IPS DF 6.9 (cell line): ENCODE measurements around the gene CLCN5.

Source experiments
- DNase-seq: peaks from one replicate; pipeline ENCODE4 v3.0.0-alpha.2; 2013; ENCODE audit warnings: low read depth, low spot score
- H3K27ac ChIP-seq: one replicate; pipeline ENCODE4 v1.5.1; 2013; ENCODE audit warnings: low read length, control low read depth
- H3K27me3 ChIP-seq: 2 replicates; pipeline ENCODE4 v1.6.1; 2013; ENCODE audit warnings: mild to moderate bottlenecking, low read length; ENCODE audit not compliant: control insufficient read depth, insufficient read depth
- H3K36me3 ChIP-seq: 2 replicates; pipeline ENCODE4 v1.6.1; 2013; ENCODE audit warnings: low read length; ENCODE audit not compliant: control insufficient read depth, insufficient read depth
- H3K4me1 ChIP-seq: 2 replicates; pipeline ENCODE4 v1.6.1; 2013; ENCODE audit warnings: low read length; ENCODE audit not compliant: control insufficient read depth, insufficient read depth
- H3K4me3 ChIP-seq: 2 replicates; pipeline ENCODE4 v1.5.1; 2013; ENCODE audit warnings: mild to moderate bottlenecking, low read length
- H3K9me3 ChIP-seq: 2 replicates; pipeline ENCODE4 v1.6.1; 2013; ENCODE audit warnings: low read length, inconsistent platforms; ENCODE audit not compliant: control insufficient read depth, insufficient read depth
- WGBS: extraction: QIAGEN DNeasy Blood & Tissue Kit; methylation state at CpG from one replicate; pipeline ENCODE4 v1.1.7; 2013; ENCODE audit warnings: mixed read lengths, missing lambda C conversion rate; ENCODE audit not compliant: insufficient read length, insufficient coverage; 5-methylcytosine and 5-hydroxymethylcytosine counted together

Gene CLCN5

DNA sequence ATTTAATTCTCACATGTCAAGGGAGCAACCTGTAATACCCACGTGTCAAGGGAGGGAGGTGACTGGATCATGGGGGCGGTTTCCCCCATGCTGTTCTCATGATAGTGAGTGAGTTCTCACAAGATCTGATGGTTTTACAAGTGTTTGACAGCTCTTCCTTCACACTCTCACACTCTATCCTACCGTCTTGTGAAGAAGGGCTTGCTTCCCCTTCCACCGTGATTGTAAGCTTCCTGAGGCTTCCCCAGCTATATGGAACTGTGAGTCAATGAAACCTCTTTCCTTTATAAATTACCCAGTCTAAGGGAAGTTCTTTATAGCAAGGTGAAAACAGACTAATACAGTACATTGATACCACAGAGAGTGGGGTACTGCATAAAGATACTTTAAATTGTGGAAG is 25.4 kb upstream of the CLCN5 start:
- no peak for DNase-seq
- WGBS, result no CpG with 5 or more reads among the region's 4 CpGs
- Histone ChIP-seq H3K27ac (no peak overlapping the region), H3K27me3 (no peaks in the 10 kb centered on the region), H3K4me3 (no peak overlapping the region), H3K36me3 (no peaks in the 10 kb centered on the region), H3K4me1 (no peaks in the 10 kb centered on the region), H3K9me3 (no peaks in the 10 kb centered on the region)

GRCh38 chrX:49901048-49901447 is 21.3 kb upstream of the CLCN5 start:
- Histone ChIP-seq H3K4me3 (no peak overlapping the region), H3K27ac (no peak overlapping the region), H3K4me1 (no peaks in the 10 kb centered on the region), H3K36me3 (no peaks in the 10 kb centered on the region), H3K9me3 (no peaks in the 10 kb centered on the region), H3K27me3 (no peaks in the 10 kb centered on the region)
- DNase-seq, result no peak

DNA sequence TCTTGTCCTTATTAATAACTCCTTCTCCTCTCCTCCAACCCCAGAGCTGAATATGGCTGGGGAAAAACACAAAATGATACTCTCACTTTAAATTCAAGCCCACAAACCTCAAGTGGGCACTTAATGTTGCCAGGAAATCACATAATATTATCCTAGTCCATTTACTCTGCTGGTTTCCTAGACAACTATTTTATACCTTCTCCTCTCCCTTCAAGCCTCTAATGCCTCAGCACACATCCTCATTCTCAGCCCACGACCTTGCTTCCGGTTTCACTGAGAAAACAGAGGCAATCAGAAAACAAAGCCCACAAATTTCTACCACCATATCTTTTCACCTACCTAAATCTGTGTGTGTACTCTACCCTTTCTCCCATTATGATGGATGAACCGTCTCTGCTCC is 12.1 kb upstream of the CLCN5 start:
- Histone ChIP-seq H3K36me3 (no peaks in the 10 kb centered on the region), H3K27ac (no peak overlapping the region), H3K9me3 (no peaks in the 10 kb centered on the region), H3K4me1 (no peaks in the 10 kb centered on the region), H3K27me3 (no peaks in the 10 kb centered on the region), H3K4me3 (no peak overlapping the region)
- DNase-seq, result no peak
- no CpG with 5 or more reads among the region's 3 CpGs for WGBS

- no peak for DNase-seq
- no peak overlapping the region for H3K27ac ChIP-seq
- no peaks in the 10 kb centered on the region for H3K36me3 ChIP-seq
- no peak overlapping the region for H3K4me3 ChIP-seq
- no peaks in the 10 kb centered on the region for H3K9me3 ChIP-seq
- H3K4me1 ChIP-seq, result no peaks in the 10 kb centered on the region
- no CpG with 5 or more reads among the region's 3 CpGs for WGBS
- no peaks in the 10 kb centered on the region for H3K27me3 ChIP-seq
Observed at GRCh38 chrX:49912086-49912485, 10.3 kb upstream of the CLCN5 start.

- WGBS, result no CpG with 5 or more reads among the region's 3 CpGs
- Histone ChIP-seq H3K4me1 (no peaks in the 10 kb centered on the region), H3K9me3 (no peaks in the 10 kb centered on the region), H3K4me3 (no peak overlapping the region), H3K36me3 (no peaks in the 10 kb centered on the region), H3K27ac (no peak overlapping the region), H3K27me3 (no peaks in the 10 kb centered on the region)
- DNase-seq, result no peak
Observed at GRCh38 chrX:49912861-49913260, 9.5 kb upstream of the CLCN5 start.

DNA sequence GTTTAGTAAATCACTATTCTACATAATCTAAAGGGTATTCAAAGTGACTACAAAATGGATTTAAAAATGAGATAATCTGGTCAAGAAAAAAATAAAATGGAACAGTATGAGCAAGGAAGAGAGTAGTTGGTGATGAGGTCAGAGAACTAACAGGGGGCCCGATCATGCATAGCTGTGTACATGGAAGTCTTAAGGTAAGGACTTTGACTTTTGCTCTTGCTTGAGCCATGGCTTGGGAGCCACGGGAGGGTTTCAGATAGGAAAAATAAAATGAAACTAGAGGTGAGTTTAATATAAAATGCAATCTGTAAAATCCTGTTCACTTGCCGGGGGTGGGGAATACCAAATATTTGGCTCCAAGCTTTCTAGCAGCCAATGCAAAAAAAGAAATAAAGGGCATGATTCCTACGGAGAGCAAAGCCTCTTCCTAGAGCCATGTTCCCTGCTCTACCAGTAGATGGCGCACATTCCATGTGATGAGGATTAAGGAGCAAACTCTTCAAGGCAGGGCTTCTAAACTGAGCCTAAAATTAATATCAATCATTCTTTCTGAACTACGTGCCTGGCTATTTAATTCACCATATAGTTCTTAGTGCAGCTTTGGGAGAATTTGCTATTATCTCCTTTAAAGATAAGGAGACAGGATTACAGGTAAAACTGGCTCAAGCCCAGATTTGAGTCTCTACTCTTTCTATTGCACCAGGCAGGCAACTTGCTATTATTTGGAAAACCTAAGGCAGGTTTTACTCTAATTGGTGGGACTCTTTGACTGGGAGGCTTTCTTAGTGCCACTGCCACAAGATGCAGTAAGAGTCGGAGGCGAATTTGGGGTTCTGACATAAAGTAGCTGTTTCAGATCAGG is 6.8 kb upstream of the CLCN5 start:
- no CpG with 5 or more reads among the region's 8 CpGs for WGBS
- H3K27ac ChIP-seq, result no peak overlapping the region
- no peaks in the 10 kb centered on the region for H3K36me3 ChIP-seq
- no peak overlapping the region for H3K4me3 ChIP-seq
- H3K27me3 ChIP-seq, result no peaks in the 10 kb centered on the region
- no peaks in the 10 kb centered on the region for H3K9me3 ChIP-seq
- DNase-seq, result no peak
- H3K4me1 ChIP-seq, result no peaks in the 10 kb centered on the region

- Histone ChIP-seq H3K27ac (no peak overlapping the region), H3K4me1 (no peaks in the 10 kb centered on the region), H3K9me3 (no peaks in the 10 kb centered on the region), H3K27me3 (peaks cover 2% of the 10 kb centered on the region; the same call in 1 of the 2 replicates), H3K36me3 (no peaks in the 10 kb centered on the region), H3K4me3 (no peak overlapping the region)
- no CpG with 5 or more reads among the region's 8 CpGs for WGBS
- peak; percentile 4 for DNase-seq
Observed at GRCh38 chrX:49919617-49920016, 2.8 kb upstream of the CLCN5 start.

DNA sequence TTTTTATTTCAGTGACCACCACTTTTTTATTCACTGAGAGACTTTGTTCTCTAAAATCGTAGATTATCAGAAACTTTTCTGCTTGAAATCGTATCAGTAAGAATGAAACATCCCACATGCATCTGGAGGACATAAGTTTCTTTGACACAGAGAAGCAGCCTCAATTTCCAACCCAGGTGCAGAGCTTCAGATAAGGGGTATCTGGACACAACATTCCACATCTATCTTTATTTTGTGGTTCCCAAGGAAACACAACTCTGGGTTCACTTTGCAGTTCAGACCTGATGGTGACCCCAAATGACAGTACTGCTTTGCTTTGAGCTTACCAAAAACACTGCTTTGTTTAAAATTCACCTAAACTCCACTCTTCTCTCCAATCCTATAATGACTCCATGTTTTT is 1.3 kb upstream of the CLCN5 start:
- H3K4me1 ChIP-seq, result no peaks in the 10 kb centered on the region
- H3K27ac ChIP-seq, result no peak overlapping the region
- H3K4me3 ChIP-seq, result no peak overlapping the region
- no peak for DNase-seq
- no peaks in the 10 kb centered on the region; the same call in 1 of the 2 replicates for H3K36me3 ChIP-seq
- peaks cover 2% of the 10 kb centered on the region; the same call in 1 of the 2 replicates for H3K27me3 ChIP-seq
- WGBS, result no CpG with 5 or more reads among the region's 2 CpGs
- H3K9me3 ChIP-seq, result no peaks in the 10 kb centered on the region

- Histone ChIP-seq H3K4me3 (no peak overlapping the region), H3K27ac (no peak overlapping the region), H3K9me3 (no peaks in the 10 kb centered on the region), H3K4me1 (no peaks in the 10 kb centered on the region), H3K36me3 (no peaks in the 10 kb centered on the region; the same call in 1 of the 2 replicates), H3K27me3 (peaks cover 2% of the 10 kb centered on the region; the same call in 1 of the 2 replicates)
- no peak for DNase-seq
- WGBS, result no CpG with 5 or more reads among the region's 2 CpGs
Observed at GRCh38 chrX:49925176-49925575, 2.8 kb downstream of the CLCN5 start.

DNA sequence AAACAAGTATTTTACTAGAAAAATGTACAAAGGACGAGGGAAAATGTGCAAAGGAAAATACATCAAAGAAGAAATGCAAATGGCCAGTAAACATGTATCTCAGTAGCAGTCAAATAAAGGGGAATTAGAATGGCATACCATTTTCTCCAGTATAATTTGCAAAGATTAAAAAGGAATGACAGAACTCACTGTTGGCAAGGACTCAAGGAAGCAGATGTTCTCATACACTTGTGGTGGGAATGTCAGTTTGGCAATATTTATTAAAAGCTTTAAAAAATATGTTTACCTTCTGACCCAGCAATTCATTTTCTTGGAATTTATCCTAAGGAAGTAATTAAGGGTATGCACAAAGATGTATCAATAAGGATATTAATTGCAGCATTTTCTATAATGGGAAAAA is 7.6 kb downstream of the CLCN5 start:
- WGBS, result no CpG with 5 or more reads among the region's 1 CpG
- DNase-seq, result no peak
- Histone ChIP-seq H3K4me1 (no peaks in the 10 kb centered on the region), H3K27ac (no peak overlapping the region), H3K9me3 (no peaks in the 10 kb centered on the region), H3K36me3 (no peaks in the 10 kb centered on the region; the same call in 1 of the 2 replicates), H3K4me3 (no peak overlapping the region), H3K27me3 (no peaks in the 10 kb centered on the region)

- no CpG with 5 or more reads among the region's 2 CpGs for WGBS
- no peak overlapping the region for H3K27ac ChIP-seq
- H3K4me1 ChIP-seq, result no peaks in the 10 kb centered on the region
- DNase-seq, result no peak
- no peak overlapping the region for H3K4me3 ChIP-seq
- no peaks in the 10 kb centered on the region for H3K9me3 ChIP-seq
- H3K27me3 ChIP-seq, result no peaks in the 10 kb centered on the region
- no peaks in the 10 kb centered on the region for H3K36me3 ChIP-seq
Observed at GRCh38 chrX:49932791-49933190, 10.4 kb downstream of the CLCN5 start.
